Stimulated activated naive CD4-positive, alpha-beta T cell (primary cell): ENCODE measurements around the gene KRABD2.
"Not testable (repeated sequence)": the region's sequence is repeated elsewhere in the genome, so short reads cannot be mapped to it uniquely, and the experiment has no call there.

ENCODE experiments used
- DNase-seq, 6 experiments: peaks; one replicate each; lab custom pipeline; 2025; lab: John Stamatoyannopoulos, UW

KRABD2 gene

DNA sequence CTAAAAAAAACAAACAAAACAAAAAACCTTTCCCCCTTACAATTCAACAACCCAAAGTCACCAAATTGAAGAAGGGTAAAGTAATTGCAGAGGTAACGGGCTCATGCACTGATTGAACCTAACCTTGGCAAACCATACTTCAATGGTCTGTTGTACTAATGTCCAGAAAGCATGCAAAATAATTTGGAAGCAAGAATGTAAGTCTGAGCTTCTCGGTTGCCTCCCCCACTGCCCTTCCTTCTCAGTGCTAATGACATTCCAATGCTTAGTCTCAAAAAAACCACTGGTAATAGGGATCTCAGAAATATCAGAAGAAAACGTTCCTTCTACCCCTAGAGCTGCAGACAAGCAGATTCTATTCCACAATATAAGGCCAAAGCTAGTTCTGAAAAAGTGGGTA is 15.8 kb downstream of the KRABD2 start:
- DNase-seq: no peak

GRCh38 chr17:8360260-8360659 is 16.2 kb downstream of the KRABD2 start:
- no peak for DNase-seq

GRCh38 chr17:8359769-8360168 is 16.7 kb downstream of the KRABD2 start:
- no peak for DNase-seq

DNA sequence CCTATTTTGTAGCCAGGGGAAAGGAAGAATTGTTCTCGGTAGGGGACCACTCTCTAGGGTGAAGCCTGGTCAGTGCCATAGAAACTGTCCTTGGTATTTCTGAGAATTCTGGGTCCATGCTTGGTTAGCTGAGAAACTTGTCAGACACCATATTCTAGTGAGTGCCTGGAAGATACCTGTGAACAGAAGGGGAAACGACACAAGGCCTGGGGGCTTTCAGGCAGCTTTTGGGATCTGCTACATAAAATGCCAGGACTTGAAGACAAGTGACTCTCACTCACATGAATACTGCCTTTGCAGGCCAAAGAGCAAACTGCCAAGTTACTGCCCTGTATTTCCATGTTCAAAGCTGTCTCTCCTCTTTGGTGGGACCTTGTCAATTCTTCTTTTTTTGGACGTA is 18.6 kb downstream of the KRABD2 start:
- no peak for DNase-seq

- no peak for DNase-seq
These were observed 22.3 kb downstream of the KRABD2 start for GRCh38 chr17:8354236-8354635.

DNA sequence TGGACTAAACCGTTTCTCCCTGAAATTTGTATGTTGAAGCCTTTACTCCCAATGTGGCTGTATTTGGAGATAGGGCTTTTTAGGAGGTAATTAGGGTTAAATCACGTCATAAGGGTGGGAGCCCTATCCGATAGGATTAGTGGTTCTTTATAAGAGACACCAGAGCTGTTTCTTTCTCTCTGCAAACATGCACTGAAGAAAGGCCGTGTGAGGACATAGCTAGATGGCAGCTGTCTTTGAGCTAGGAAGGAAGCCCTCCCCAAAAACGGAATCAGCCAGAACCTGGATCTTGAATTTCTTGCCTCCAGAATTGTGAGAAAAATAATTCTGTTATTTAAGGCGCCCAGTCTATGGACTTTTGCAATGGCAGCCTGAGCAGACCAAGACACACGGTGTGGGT is 22.8 kb downstream of the KRABD2 start:
- DNase-seq: no peak

- no peak for DNase-seq
These were observed 26.2 kb downstream of the KRABD2 start for GRCh38 chr17:8350339-8350738.

DNA sequence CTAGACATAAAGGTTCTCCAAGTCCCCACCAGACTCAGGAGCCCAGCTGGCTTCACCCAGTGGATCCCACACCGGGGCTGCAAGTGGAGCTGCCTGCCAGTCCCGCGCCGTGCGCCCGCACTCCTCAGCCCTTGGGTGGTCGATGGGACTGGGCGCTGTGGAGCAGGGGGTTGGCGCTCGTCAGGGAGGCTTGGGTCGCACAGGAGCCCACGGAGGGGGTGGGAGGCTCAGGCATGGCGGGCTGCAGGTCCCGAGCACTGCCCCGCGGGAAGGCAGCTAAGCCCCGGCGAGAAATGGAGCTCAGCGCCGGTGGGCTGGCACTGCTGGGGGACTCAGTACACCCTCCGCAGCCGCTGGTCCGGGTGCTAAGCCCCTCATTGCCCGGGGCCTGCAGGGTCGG is 29.5 kb downstream of the KRABD2 start:
- not testable (repeated sequence) for DNase-seq

GRCh38 chr17:8345951-8346665 is 30.4 kb downstream of the KRABD2 start:
- no peak for DNase-seq

GRCh38 chr17:8345052-8345690 is 31.3 kb downstream of the KRABD2 start:
- DNase-seq: no peak

GRCh38 chr17:8341456-8341855 is 35.0 kb downstream of the KRABD2 start:
- DNase-seq: no peak

DNA sequence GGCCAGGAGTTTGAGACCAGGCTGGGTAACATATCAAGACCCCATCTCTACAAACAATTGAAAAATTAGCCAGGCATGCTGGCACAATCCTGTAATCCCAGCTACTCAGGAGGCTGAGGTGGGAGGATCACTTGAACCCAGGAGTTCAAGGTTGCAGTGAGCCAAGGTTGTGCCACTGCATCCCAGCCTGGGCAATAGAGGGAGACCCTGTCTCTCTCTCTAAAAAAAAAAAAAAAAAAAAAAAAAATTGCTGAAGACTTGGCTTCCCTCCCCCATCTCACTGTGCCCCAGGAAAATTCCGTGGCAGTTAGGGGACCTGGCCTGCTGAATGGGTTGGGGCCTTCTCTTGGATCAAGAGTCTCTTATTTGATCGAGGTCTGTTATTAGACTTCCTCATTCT is 37.0 kb downstream of the KRABD2 start, which contains the start of gene ODF4:
Gene ODF4 (plus strand): TSS at position 301 of the 400 bp plus-strand sequence. CDS start 212 bp downstream, outside the sequence.
- no peak for DNase-seq

- no peak for DNase-seq
These were observed 37.8 kb downstream of the KRABD2 start for GRCh38 chr17:8338753-8339140.

GRCh38 chr17:8337802-8338752 is 38.4 kb downstream of the KRABD2 start:
- no peak for DNase-seq

- no peak for DNase-seq
These were observed 43.2 kb downstream of the KRABD2 start for GRCh38 chr17:8333281-8333680.

DNA sequence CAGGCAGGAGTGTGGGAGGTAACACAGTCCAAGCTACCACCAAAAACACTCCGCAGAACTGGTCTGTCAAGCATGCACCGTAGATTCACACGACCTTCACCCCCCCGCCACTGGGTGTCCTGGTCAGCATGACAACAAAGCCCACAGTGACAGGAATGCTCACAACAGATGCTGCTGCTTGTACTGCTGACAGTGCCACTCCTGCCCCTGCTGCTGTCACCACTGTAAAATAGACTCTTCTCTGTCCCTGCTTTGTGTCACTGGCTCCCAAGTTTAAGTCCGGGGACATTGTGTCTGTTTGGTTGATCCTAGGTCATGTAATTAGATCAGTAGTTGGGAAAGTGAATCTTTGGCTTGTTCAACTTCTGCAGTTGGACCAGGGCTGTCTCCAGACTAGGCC is 43.8 kb downstream of the KRABD2 start:
- DNase-seq: no peak

DNA sequence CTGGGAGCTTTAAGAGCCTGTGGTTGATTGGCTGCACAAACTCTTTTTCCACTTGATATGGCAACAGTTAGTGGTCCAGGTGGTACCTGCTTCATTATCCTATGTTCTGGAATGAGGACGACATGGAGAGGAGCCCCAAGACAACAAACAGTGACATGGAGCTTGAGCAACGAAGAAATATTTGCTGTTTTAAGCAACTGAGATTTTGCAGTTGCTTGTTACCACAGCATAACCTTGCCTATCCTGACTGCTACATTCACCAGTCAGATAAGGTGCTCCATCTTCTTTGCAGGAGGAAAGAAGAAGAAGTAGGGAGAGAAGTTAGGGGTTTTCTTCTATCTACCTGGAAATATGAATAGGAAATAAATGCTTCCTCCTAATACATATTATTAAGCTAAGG is 44.4 kb downstream of the KRABD2 start:
- no peak for DNase-seq

- no peak for DNase-seq
These were observed 49.2 kb downstream of the KRABD2 start for GRCh38 chr17:8327303-8327649.
